RWPE1 (cell line): ENCODE results near the gene CAPZA3.

Source experiments
- CTCF ChIA-PET: fragments of 350-600 bp; sonication (Branson Sonifier 250); formaldehyde crosslinking; extraction: SDS; loops from one replicate; lab custom pipeline; 2021; lab: Yijun Ruan, JAX
- POLR2A ChIA-PET: fragments of 400-600 bp; formaldehyde crosslinking; extraction: SDS; loops from one replicate; lab custom pipeline; 2020; ENCODE audit warnings: antibody characterized with exemption; ENCODE audit not compliant: low non-redundant PET; lab: Yijun Ruan, JAX
- DNase-seq: peaks from one replicate; pipeline ENCODE4 v3.0.0; 2012; ENCODE audit warnings: low spot score
- H3K27ac ChIP-seq: fragments of 450-650 bp; 2 replicates; pipeline ENCODE4 v1.5.1; 2017
- CTCF ChIP-seq: fragments of 450-650 bp; conservative IDR thresholded peaks from 2 replicates; pipeline ENCODE4 v1.5.1; 2017; ENCODE audit warnings: low read depth, mild to moderate bottlenecking

The CAPZA3 gene

DNA sequence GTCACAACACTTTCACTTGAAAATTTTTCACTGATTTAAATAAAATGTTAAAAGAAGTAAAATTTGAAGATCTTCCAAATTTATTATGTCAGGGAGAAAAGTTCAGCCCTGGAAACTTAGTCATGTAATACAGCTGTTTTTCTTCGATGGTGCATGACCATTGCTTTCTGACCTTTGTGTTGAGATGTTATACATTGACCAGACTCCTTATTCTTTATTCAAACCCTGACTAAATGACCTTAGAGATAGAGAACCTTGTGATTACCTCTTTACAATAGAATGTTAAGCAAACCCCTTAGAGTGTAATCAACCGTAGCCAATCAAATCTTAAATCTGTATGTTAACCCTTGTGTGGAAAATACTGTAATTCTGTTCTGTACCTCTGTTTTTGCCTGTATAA, 34.6 kb upstream of the CAPZA3 start:
- CTCF ChIA-PET: no interaction called here
- no peak overlapping the region for H3K27ac ChIP-seq
- POLR2A ChIA-PET: no interaction called here
- no peak for DNase-seq
- no peak for TF ChIP-seq CTCF

DNA sequence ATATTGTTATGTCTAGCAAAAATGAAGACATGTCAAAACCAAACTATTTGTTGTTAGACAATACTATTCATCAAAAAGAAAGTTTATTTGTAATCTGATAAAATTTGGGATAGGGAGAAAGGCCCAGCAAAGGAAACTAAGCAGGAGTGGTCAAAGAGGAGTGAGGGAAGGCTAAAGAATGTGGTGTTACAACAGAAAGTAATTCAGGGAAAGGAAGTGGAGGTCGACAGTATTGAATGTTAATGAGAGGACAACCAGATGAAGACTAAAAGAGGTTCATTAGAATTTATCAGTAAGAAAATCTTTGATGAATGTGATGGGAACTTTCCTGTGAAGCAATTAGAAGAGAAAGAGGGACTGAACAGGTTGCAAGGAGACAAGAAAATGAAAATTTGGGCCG, 34.0 kb upstream of the CAPZA3 start:
- ChIA-PET CTCF (no interaction called here), POLR2A (no interaction called here)
- no peak for DNase-seq
- no peak overlapping the region for H3K27ac ChIP-seq
- no peak for TF ChIP-seq CTCF

GRCh38 chr12:18706798-18707197, 31.1 kb upstream of the CAPZA3 start:
- no peak overlapping the region for H3K27ac ChIP-seq
- ChIA-PET POLR2A (no interaction called here), CTCF (no interaction called here)
- DNase-seq: no peak
- TF ChIP-seq CTCF: no peak

GRCh38 chr12:18716236-18716635, 21.7 kb upstream of the CAPZA3 start:
- no peak overlapping the region for H3K27ac ChIP-seq
- no peak for DNase-seq
- CTCF ChIA-PET: interaction anchor here (0.7 kb wide), 1 partner anchor 676 kb away, joined by 3 read pairs; no protein-coding TSS in a partner anchor
- TF ChIP-seq CTCF: no peak
- POLR2A ChIA-PET: no interaction called here

DNA sequence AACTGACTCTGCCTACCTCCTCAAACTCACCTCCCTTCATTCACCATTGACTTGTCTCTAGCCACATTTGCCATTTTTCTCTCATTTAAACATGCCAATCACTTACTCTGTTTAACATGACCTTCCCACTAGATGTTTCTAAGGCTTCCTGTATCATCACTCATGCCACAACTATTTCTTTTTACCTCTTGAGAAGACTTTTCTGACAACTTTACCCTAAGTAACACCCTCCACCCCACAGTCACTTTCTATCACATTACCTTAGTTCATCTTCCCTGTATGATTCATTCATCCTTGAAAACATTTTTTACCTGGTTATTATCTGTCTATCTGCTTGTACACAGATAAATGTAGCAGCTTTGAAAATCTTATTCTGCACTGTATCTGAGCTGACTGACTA, 19.5 kb upstream of the CAPZA3 start:
- TF ChIP-seq CTCF: no peak
- H3K27ac ChIP-seq: no peak overlapping the region
- ChIA-PET CTCF (no interaction called here), POLR2A (no interaction called here)
- no peak for DNase-seq

- no peak for DNase-seq
- no peak for TF ChIP-seq CTCF
- CTCF ChIA-PET: no interaction called here
- H3K27ac ChIP-seq: no peak overlapping the region
- POLR2A ChIA-PET: no interaction called here
Measured at GRCh38 chr12:18719922-18720510, 17.9 kb upstream of the CAPZA3 start.
